Transverse colon (tissue), 4 donors: ENCODE results near the gene DBH. TPM values are rescaled to one million over a fixed set of nuclear protein-coding genes. Genes with fewer than 3 reads are reported as not detected.

Experiments
- DNase-seq: peaks from one replicate; pipeline ENCODE4 v3.0.0-alpha.2; 2019
- H3K27ac ChIP-seq, 4 donors: fragments of 200-600 bp; sonication (generic); 2 replicates each; pipeline ENCODE4 v1.5.1; 2016 to 2018; ENCODE audit warnings: inconsistent platforms in 4 of 4
- H3K27me3 ChIP-seq: fragments of 200-600 bp; sonication (generic); 2 replicates; pipeline ENCODE4 v1.5.1; 2017; ENCODE audit warnings: inconsistent platforms
- H3K36me3 ChIP-seq, 4 donors: fragments of 200-600 bp; sonication (generic); 2 replicates each; pipeline ENCODE4 v1.5.1; 2017 to 2019; ENCODE audit warnings: inconsistent platforms in 4 of 4
- H3K4me1 ChIP-seq, 4 donors: fragments of 200-600 bp; sonication (generic); 2 replicates each; pipeline ENCODE4 v1.5.1; 2017 to 2020; ENCODE audit warnings: inconsistent platforms in 4 of 4
- H3K4me3 ChIP-seq, 4 donors: fragments of 200-600 bp; sonication (generic); 1 replicate in 1 of 4; 2 replicates in 3 of 4; pipeline versions ENCODE4 v1.5.1 to v1.6.1; 2017 to 2019; ENCODE audit warnings: inconsistent platforms in 4 of 4
- H3K9me3 ChIP-seq, 2 donors: fragments of 200-600 bp; sonication (generic); 2 replicates each; pipeline ENCODE4 v1.5.1; 2017 to 2019; ENCODE audit warnings: inconsistent platforms in 2 of 2
- CTCF ChIP-seq, 5 experiments: fragments of 200-600 bp in 3 of 5; fragments of 450-650 bp in 2 of 5; sonication (generic) in 3 of 5; IDR thresholded peaks; 1 replicate in 2 of 5; 2 replicates in 3 of 5; pipeline ENCODE4 v1.5.1; 2016 to 2017; ENCODE audit warnings: antibody characterized with exemption in 5 of 5, inconsistent platforms in 3 of 5, mild to moderate bottlenecking in 2 of 5, moderate library complexity in 1 of 5
- EP300 ChIP-seq: sonication (generic); formaldehyde crosslinking; IDR thresholded peaks from one replicate; pipeline ENCODE4 v1.6.1; 2017; ENCODE audit warnings: antibody characterized with exemption, low read depth
- POLR2A ChIP-seq: fragments of 450-650 bp; IDR thresholded peaks from one replicate; pipeline ENCODE4 v1.6.1; 2016; ENCODE audit warnings: antibody characterized with exemption, mild to moderate bottlenecking, moderate library complexity
- POLR2AphosphoS5 ChIP-seq, 3 donors: sonication (generic); formaldehyde crosslinking; IDR thresholded peaks; one replicate each; pipeline ENCODE4 v1.6.1; 2016; ENCODE audit warnings: antibody characterized with exemption in 3 of 3
- WGBS, 2 donors: methylation state at CpG; one replicate each; pipeline ENCODE4 v1.1.5; 2018; ENCODE audit warnings: low coverage in 1 of 2; 5-methylcytosine and 5-hydroxymethylcytosine counted together
- in situ Hi-C, 4 donors: fragments of 200-750 bp; cut with MboI; loops; one replicate each; pipeline versions ENCODE4 v1.15.0 to v1.15.1; 2017; ENCODE audit warnings: low sequenced_read_pairs in 3 of 4, low pct_ligation_motif_present in 1 of 4, low pct_unique_long_range_greater_than_20kb in 1 of 4
- intact Hi-C: fragments of 100-400 bp; cut with DNase I; formaldehyde crosslinking; loops from one replicate; pipeline ENCODE4 v1.15.1; 2023; ENCODE audit warnings: low total_unique reads
- total RNA-seq, 4 donors: library from RNA; depleted of rRNA; stranded (reverse); fragments of >200 nt; gene quantifications; one replicate each; pipeline ENCODE4 v1.1.0, GENCODE V29; 2016

The DBH gene
- total RNA-seq, 4 donors from 2014 or later, result not detected

DNA sequence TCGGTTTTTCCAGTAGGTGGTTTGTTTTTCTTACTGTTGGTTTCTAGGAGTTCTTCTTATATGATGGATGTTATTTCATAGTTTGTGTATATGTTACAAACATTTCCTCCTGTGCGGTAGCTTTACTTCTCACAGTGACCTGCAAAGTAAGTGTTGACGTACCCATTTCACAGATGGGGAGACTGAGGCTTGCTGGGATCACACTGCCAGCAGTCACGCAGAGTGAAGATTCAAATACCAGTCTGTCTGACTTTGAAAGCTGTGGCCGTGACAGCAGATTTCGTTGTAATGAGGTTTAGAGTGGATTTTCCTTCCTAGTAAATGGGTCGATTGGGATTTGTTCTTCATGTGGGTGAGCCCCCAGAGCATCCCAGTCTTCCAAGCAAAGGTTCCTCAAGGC, 13.0 kb downstream of the DBH start:
- 73 to 78% methylated on average over 7 of the region's 7 CpGs for WGBS, 2 donors

DNA sequence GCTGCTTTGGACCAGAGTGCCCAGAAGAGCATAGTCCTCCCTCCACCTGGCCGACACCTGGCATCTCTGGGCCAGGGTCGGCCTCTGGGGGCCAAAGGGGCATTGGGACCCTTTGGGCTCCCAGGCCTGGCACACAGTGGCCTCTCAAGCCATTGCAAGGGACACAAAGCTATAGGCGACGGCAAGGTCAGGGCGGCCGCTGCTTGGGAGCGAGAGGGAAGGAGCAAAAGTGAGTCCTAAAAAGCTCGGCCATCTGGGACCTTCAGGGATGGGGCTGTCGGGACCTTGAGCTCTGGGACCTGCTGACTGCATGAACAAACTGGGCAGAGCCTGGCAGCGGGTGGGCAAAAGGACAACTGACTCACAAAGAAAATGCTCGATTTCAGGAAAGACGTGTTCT, 13.9 kb downstream of the DBH start:
- in situ Hi-C loops (no loop called here), intact Hi-C loops (no loop called here)
- peaks cover 47% of the 10 kb centered on the region for H3K27me3 ChIP-seq
- H3K9me3 ChIP-seq, result no peaks in the 10 kb centered on the region
- no peak overlapping the region for H3K27ac ChIP-seq
- H3K4me3 ChIP-seq, result no peak overlapping the region
- no peaks in the 10 kb centered on the region for H3K4me1 ChIP-seq
- TF ChIP-seq POLR2A (no peak), POLR2AphosphoS5 (IDR thresholded peaks at IDR 0.05) (no peak), CTCF (IDR thresholded peaks at IDR 0.05) (no peak)
- WGBS, 2 donors, result 77 to 81% methylated on average over 5 to 12 of the region's 12 CpGs
- no peaks in the 10 kb centered on the region for H3K36me3 ChIP-seq
- DNase-seq, result no peak

More for the DNA sequence above, 13.0 kb downstream of the DBH start:
- no peaks in the 10 kb centered on the region for H3K36me3 ChIP-seq
- in situ Hi-C loops (no loop called here), intact Hi-C loops (no loop called here)
- no peaks in the 10 kb centered on the region for H3K9me3 ChIP-seq
- TF ChIP-seq EP300 (no peak), CTCF (IDR thresholded peaks at IDR 0.05) (no peak), POLR2AphosphoS5 (IDR thresholded peaks at IDR 0.05) (no peak), POLR2A (no peak)
- H3K4me1 ChIP-seq, result no peaks in the 10 kb centered on the region
- peaks cover 39% of the 10 kb centered on the region for H3K27me3 ChIP-seq
- no peak for DNase-seq
- no peak overlapping the region for H3K4me3 ChIP-seq
- H3K27ac ChIP-seq, result no peak overlapping the region

GRCh38 chr9:133653638-133654037, 17.5 kb downstream of the DBH start:
- H3K36me3 ChIP-seq, result no peaks in the 10 kb centered on the region
- H3K27ac ChIP-seq, result no peak overlapping the region
- WGBS, 2 donors, result 70% methylated on average over 9 of the region's 9 CpGs; no CpG with 5 or more reads in 1 of the 2 donors
- intact Hi-C loops (no loop called here), in situ Hi-C loops (no loop called here)
- H3K27me3 ChIP-seq, result peaks cover 79% of the 10 kb centered on the region
- no peak overlapping the region for H3K4me3 ChIP-seq
- TF ChIP-seq POLR2AphosphoS5 (IDR thresholded peaks at IDR 0.05) (no peak), POLR2A (no peak), EP300 (no peak), CTCF (IDR thresholded peaks at IDR 0.05) (no peak)
- H3K4me1 ChIP-seq, result peaks cover 4 to 6% (median 5%) of the 10 kb centered on the region in 4 donors
- no peak for DNase-seq
- H3K9me3 ChIP-seq, result no peaks in the 10 kb centered on the region

DNA sequence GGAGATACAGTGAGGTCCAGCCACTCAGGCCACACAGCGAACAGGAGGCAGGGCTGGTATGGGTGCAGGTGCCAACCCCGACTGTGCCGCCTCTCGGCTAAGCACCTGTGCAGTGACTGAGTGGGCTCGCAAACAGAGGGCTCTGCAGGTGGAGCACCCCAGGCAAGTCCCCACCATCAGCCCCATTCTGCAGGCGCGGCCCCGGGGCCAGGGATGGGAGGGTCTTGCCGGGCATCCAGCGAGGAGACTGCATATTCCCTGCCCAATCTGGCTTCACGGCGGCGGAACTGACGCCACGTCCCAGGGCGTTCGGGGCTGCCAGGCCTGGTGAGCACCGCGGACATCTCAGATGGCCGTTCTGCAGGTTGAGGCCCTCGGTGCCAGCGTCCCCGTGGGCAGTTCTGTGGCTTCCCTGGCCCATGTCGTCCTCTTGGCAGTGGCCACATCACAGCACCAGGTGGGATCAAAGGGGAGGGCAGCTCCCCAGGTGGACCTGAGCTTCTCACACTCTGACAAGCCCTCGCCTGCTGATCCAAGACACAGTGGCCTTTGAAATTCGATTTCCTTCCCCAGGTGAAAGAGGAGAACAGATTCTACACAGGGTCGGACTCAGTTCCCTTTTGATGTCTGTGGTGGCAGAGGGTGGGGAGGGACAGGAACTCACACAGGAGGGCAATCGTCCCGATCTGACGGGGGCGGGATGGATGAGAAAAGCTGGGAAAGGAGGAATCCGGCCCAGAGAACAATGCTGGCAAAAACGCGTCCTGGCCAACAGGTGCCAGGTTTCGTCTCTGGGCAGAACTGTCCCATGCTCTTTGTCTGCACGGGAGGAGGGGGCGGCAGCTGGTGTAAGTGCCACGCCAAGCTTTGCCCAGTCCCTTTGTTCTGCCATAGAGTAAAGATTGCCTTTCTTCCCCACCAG, 18.8 kb downstream of the DBH start:
- Histone ChIP-seq H3K4me1 (peaks cover 9 to 12% (median 11%) of the 10 kb centered on the region in 4 donors), H3K9me3 (no peaks in the 10 kb centered on the region), H3K27ac (no peak overlapping the region), H3K4me3 (no peak overlapping the region), H3K36me3 (no peaks in the 10 kb centered on the region), H3K27me3 (peaks cover 88% of the 10 kb centered on the region)
- no peak for DNase-seq
- in situ Hi-C loops (no loop called here), intact Hi-C loops (no loop called here)
- 58% methylated on average over 35 of the region's 38 CpGs; no CpG with 5 or more reads in 1 of the 2 donors for WGBS, 2 donors
- TF ChIP-seq POLR2A (no peak), POLR2AphosphoS5 (IDR thresholded peaks at IDR 0.05) (no peak), EP300 (no peak), CTCF (IDR thresholded peaks at IDR 0.05) (no peak)
